ENCODE results near the gene SIRT5. TPM values are rescaled to one million over a fixed set of nuclear protein-coding genes. Genes with fewer than 3 reads are reported as not detected.

SIRT5 gene
- total RNA-seq, 1 experiment from 2014 or later: 19.0 TPM

DNA sequence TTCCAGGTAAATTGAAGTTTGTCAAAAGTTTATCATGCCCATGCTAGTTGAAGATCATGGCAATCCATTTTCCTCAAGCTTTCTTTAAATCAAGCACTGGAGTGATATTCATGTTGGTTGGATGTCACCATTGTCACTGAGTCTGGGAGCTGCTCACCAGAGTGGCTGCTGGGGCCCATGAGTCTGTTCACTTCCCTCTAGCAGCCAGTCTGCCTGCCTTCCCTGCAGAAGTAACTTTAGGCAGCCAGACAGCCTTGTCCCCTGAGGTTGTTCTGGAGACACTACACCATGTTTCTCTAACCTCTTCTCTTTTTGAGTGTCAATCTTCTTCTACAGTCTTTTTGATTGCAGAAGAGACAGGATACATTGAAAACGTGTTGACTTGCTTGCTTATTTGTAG, 5.5 kb downstream of the SIRT5 start:
- Mint-ChIP-seq H3K27ac (ENCODE audit: unreplicated experiment) (no peak overlapping the region), H3K4me1 (ENCODE audit: low read depth, unreplicated experiment) (peaks cover 10% of the 10 kb centered on the region), H3K27me3 (ENCODE audit: insufficient read depth, unreplicated experiment) (no peaks in the 10 kb centered on the region), H3K9me3 (ENCODE audit: unreplicated experiment) (no peaks in the 10 kb centered on the region), H3K36me3 (ENCODE audit: insufficient read depth, unreplicated experiment) (peaks cover 16% of the 10 kb centered on the region), H3K4me3 (ENCODE audit: unreplicated experiment) (no peak overlapping the region)
- no peak for DNase-seq
- ChIA-PET CTCF (no interaction called here), POLR2A (no interaction called here)
- intact Hi-C loops (cut with micrococcal nuclease; ENCODE audit: unreplicated experiment): no loop called here
- TF ChIP-seq, protein P1, sequence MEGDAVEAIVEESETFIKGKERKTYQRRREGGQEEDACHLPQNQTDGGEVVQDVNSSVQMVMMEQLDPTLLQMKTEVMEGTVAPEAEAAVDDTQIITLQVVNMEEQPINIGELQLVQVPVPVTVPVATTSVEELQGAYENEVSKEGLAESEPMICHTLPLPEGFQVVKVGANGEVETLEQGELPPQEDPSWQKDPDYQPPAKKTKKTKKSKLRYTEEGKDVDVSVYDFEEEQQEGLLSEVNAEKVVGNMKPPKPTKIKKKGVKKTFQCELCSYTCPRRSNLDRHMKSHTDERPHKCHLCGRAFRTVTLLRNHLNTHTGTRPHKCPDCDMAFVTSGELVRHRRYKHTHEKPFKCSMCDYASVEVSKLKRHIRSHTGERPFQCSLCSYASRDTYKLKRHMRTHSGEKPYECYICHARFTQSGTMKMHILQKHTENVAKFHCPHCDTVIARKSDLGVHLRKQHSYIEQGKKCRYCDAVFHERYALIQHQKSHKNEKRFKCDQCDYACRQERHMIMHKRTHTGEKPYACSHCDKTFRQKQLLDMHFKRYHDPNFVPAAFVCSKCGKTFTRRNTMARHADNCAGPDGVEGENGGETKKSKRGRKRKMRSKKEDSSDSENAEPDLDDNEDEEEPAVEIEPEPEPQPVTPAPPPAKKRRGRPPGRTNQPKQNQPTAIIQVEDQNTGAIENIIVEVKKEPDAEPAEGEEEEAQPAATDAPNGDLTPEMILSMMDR (IDR thresholded peaks at IDR 0.05; ENCODE audit: insufficient read depth in 1 of 2, low read depth in 1 of 2, low read length in 1 of 2, severe bottlenecking in 1 of 2, unreplicated experiment in 1 of 2): no peak
- no TSS peak for BruUV-seq (replicated peaks)
- no peaks in the 10 kb centered on the region; the same call in 1 of the 2 replicates for H3K36me3 ChIP-seq (ENCODE audit: control insufficient read depth, insufficient read depth, low read length)
- peaks cover 14% of the 10 kb centered on the region for H3K4me1 ChIP-seq
- no peak overlapping the region for H3K4me3 ChIP-seq (ENCODE audit: low read depth, low read length)
- no peaks in the 10 kb centered on the region for H3K27me3 ChIP-seq (replicated peaks; ENCODE audit: control insufficient read depth, insufficient read depth, low read length)
- no peaks in the 10 kb centered on the region for H3K9me3 ChIP-seq

GRCh38 chr6:13581700-13582229, 7.4 kb downstream of the SIRT5 start:
- no peaks in the 10 kb centered on the region for H3K4me1 Mint-ChIP-seq (ENCODE audit: low read depth, unreplicated experiment)
- no peaks in the 10 kb centered on the region for H3K27me3 Mint-ChIP-seq (ENCODE audit: insufficient read depth, unreplicated experiment)
- no peak for DNase-seq
- intact Hi-C loops (cut with micrococcal nuclease; ENCODE audit: unreplicated experiment): no loop called here
- POLR2A ChIA-PET: no interaction called here
- H3K9me3 ChIP-seq: no peaks in the 10 kb centered on the region
- CTCF ChIA-PET: interaction anchor here (0.7 kb wide), 1 partner anchor 33 kb away, joined by 3 read pairs; the partner anchor contains the start of gene NOL7
- peaks cover 18% of the 10 kb centered on the region for H3K36me3 Mint-ChIP-seq (ENCODE audit: insufficient read depth, unreplicated experiment)
- peaks cover under 1% of the 10 kb centered on the region; the same call in 1 of the 2 replicates for H3K4me1 ChIP-seq
- H3K4me3 ChIP-seq (ENCODE audit: low read depth, low read length): no peak overlapping the region
- no peak overlapping the region for H3K4me3 Mint-ChIP-seq (ENCODE audit: unreplicated experiment)
- TF ChIP-seq, protein P1 (IDR thresholded peaks at IDR 0.05; ENCODE audit: insufficient read depth in 1 of 2, low read depth in 1 of 2, low read length in 1 of 2, severe bottlenecking in 1 of 2, unreplicated experiment in 1 of 2): no peak
- H3K27me3 ChIP-seq (replicated peaks; ENCODE audit: control insufficient read depth, insufficient read depth, low read length): no peaks in the 10 kb centered on the region
- H3K27ac Mint-ChIP-seq (ENCODE audit: unreplicated experiment): no peak overlapping the region
- no peaks in the 10 kb centered on the region; the same call in 1 of the 2 replicates for H3K36me3 ChIP-seq (ENCODE audit: control insufficient read depth, insufficient read depth, low read length)
- BruUV-seq (replicated peaks): no TSS peak
- H3K9me3 Mint-ChIP-seq (ENCODE audit: unreplicated experiment): no peaks in the 10 kb centered on the region

- no peaks in the 10 kb centered on the region for H3K9me3 ChIP-seq
- H3K36me3 ChIP-seq (ENCODE audit: control insufficient read depth, insufficient read depth, low read length): no peaks in the 10 kb centered on the region
- Mint-ChIP-seq H3K27me3 (ENCODE audit: insufficient read depth, unreplicated experiment) (no peaks in the 10 kb centered on the region), H3K36me3 (ENCODE audit: insufficient read depth, unreplicated experiment) (peaks cover 18% of the 10 kb centered on the region), H3K4me3 (ENCODE audit: unreplicated experiment) (no peak overlapping the region), H3K4me1 (ENCODE audit: low read depth, unreplicated experiment) (no peaks in the 10 kb centered on the region), H3K9me3 (ENCODE audit: unreplicated experiment) (no peaks in the 10 kb centered on the region), H3K27ac (ENCODE audit: unreplicated experiment) (no peak overlapping the region)
- intact Hi-C loops (cut with micrococcal nuclease; ENCODE audit: unreplicated experiment): no loop called here
- POLR2A ChIA-PET: no interaction called here
- H3K4me1 ChIP-seq: no peaks in the 10 kb centered on the region
- no peak for DNase-seq
- no peak overlapping the region for H3K4me3 ChIP-seq (ENCODE audit: low read depth, low read length)
- TF ChIP-seq, protein P1 (IDR thresholded peaks at IDR 0.05; ENCODE audit: insufficient read depth in 1 of 2, low read depth in 1 of 2, low read length in 1 of 2, severe bottlenecking in 1 of 2, unreplicated experiment in 1 of 2): no peak
- H3K27me3 ChIP-seq (replicated peaks; ENCODE audit: control insufficient read depth, insufficient read depth, low read length): no peaks in the 10 kb centered on the region
- CTCF ChIA-PET: no interaction called here
- BruUV-seq (replicated peaks): no TSS peak
These were observed 12.5 kb downstream of the SIRT5 start for GRCh38 chr6:13586603-13587542.

All from Caco-2 (cell line).